NCI-H146 (cell line): ENCODE measurements around the gene CARS1.
A peak's percentile ranks its signal among the peaks of the same experiment; 100 is the strongest.

Source experiments
- DNase-seq: peaks from one replicate; lab custom pipeline; 2025; lab: John Stamatoyannopoulos, UW

CARS1 gene

GRCh38 chr11:3058753-3059664, 1.8 kb upstream of the CARS1 start:
- no peak for DNase-seq

- no peak for DNase-seq
Measured at GRCh38 chr11:3056296-3057068, 741 bp downstream of the CARS1 start.

- DNase-seq, result no peak
Measured at GRCh38 chr11:3055891-3056290, 1.3 kb downstream of the CARS1 start.

- DNase-seq, result no peak
Measured at GRCh38 chr11:3052567-3052966, 4.7 kb downstream of the CARS1 start.

GRCh38 chr11:3052109-3052479, 5.1 kb downstream of the CARS1 start:
- peak; percentile 85 for DNase-seq

- peak; percentile 31 for DNase-seq
Measured at GRCh38 chr11:3051196-3052108, 5.8 kb downstream of the CARS1 start.

- DNase-seq, result no peak
Measured at GRCh38 chr11:3050386-3051195, 6.6 kb downstream of the CARS1 start.

- DNase-seq, result peak; percentile 12
Measured at GRCh38 chr11:3049430-3050243, 7.6 kb downstream of the CARS1 start.

GRCh38 chr11:3047637-3048036, 9.6 kb downstream of the CARS1 start:
- no peak for DNase-seq

GRCh38 chr11:3046641-3047040, 10.6 kb downstream of the CARS1 start:
- no peak for DNase-seq

GRCh38 chr11:3046190-3046589, 11.0 kb downstream of the CARS1 start:
- no peak for DNase-seq

- no peak for DNase-seq
Measured at GRCh38 chr11:3044915-3045314, 12.3 kb downstream of the CARS1 start.

- no peak for DNase-seq
Measured at GRCh38 chr11:3044004-3044403, 13.2 kb downstream of the CARS1 start.

- DNase-seq, result no peak
Measured at GRCh38 chr11:3043315-3043871, 13.8 kb downstream of the CARS1 start.

GRCh38 chr11:3042496-3043314, 14.5 kb downstream of the CARS1 start:
- no peak for DNase-seq

GRCh38 chr11:3041699-3042441, 15.4 kb downstream of the CARS1 start:
- no peak for DNase-seq

GRCh38 chr11:3040881-3041280, 16.3 kb downstream of the CARS1 start:
- DNase-seq, result no peak

- DNase-seq, result no peak
Measured at GRCh38 chr11:3037945-3038271, 19.3 kb downstream of the CARS1 start.
